Measurements from ENCODE around the gene ATP6V1C2.

Gene ATP6V1C2

DNA sequence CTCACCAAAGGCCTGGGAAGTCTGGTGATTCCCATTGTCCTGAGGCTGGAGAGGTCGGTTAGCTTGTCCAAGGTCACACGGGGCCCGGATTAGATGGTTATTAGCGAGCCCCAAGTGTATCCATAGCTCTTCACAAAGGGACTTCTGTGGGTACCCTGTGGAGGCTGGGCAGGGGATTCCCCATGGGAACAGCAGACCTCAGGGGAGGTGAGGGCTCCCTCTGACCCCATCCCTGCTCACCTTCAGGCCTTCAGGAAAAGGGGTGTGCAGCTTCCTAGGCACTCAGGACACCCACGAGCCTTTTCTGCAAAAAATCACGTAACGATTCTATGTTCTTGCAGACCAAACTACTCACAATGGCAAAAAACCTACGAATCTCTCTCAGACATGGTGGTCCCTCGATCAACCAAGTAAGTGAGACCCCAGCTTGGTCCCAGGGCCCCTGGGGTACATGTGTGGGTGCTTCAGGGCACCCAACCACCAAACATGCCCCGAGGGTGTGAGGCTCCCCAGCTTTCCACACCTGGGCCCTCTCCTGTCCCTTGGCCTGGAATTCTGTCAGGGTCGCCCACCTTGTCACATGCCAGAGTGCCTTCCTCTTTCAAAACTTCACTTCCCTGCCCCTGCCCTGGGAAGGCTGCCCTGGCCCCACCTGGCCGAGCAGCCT is 50.9 kb downstream of the ATP6V1C2 start:
- DNase-seq, result no peak
- Histone ChIP-seq H3K4me3 (ENCODE audit: insufficient read depth in 1 of 2, low read depth in 1 of 2, low read length in 2 of 2) (no peak overlapping the region), H3K23ac (ENCODE audit: low read length in 2 of 2) (no peak overlapping the region), H3K36me3 (ENCODE audit: control insufficient read depth in 1 of 2, insufficient read depth in 2 of 2, low read depth in 1 of 2, low read length in 2 of 2) (peaks cover 4 to 22% of the 10 kb centered on the region in 2 experiments), H3K27ac (ENCODE audit: low read length, poor library complexity, severe bottlenecking) (no peak overlapping the region), H2BK5ac (ENCODE audit: low read depth, low read length, poor library complexity, severe bottlenecking) (no peak overlapping the region), H3K27me3 (ENCODE audit: control insufficient read depth in 1 of 2, insufficient read depth in 1 of 2, low read length in 2 of 2) (peaks cover 10 to 13% of the 10 kb centered on the region in 2 experiments), H2BK12ac (ENCODE audit: low read length in 2 of 2) (no peak overlapping the region), H2AK5ac (ENCODE audit: low read length, severe bottlenecking) (no peak overlapping the region), H3K4me1 (ENCODE audit: control insufficient read depth, insufficient read depth, low read depth, low read length) (peaks cover 5% of the 10 kb centered on the region), H2BK120ac (ENCODE audit: low read depth, low read length) (no peak overlapping the region), H3K4me2 (ENCODE audit: low read length, poor library complexity, severe bottlenecking) (no peak overlapping the region), H3K18ac (ENCODE audit: low read depth in 1 of 2, low read length in 2 of 2) (no peak overlapping the region), H3K79me1 (replicated peaks; ENCODE audit: low read length, poor library complexity, severe bottlenecking) (no peaks in the 10 kb centered on the region), H3K9ac (ENCODE audit: low read length) (no peak overlapping the region), H3K14ac (ENCODE audit: low read length in 2 of 2) (peak overlapping the region in 1 of 2 experiments; percentile 8), H2AFZ (ENCODE audit: low read depth, low read length) (no peak overlapping the region), H4K8ac (ENCODE audit: low read length) (no peak overlapping the region), H3K9me3 (ENCODE audit: control insufficient read depth, low read length) (no peaks in the 10 kb centered on the region), H3K4ac (ENCODE audit: low read depth in 1 of 2, low read length in 2 of 2) (no peak overlapping the region), H2BK15ac (ENCODE audit: low read depth, poor library complexity, severe bottlenecking) (no peak overlapping the region), H4K91ac (ENCODE audit: low read length) (no peak overlapping the region)
- WGBS, result 93% methylated on average over 12 of the region's 12 CpGs

DNA sequence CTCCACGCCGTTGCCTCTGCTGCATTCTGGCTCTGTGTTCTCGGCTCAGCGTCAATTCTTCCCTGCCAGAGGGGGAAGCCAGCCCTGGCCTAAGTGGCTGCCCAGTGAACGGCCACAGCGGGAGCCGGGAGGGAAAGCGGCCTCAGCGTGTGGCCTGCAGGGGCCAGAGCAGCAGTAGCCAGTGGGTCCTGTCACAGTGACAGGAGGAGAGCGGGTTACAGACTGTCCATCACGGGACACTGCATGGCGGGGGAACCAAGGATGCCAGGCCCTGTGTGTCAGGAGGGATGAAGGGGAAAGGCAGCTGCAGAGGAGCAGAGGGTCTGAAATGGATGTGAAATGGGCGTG is 51.4 kb downstream of the ATP6V1C2 start:
- no peak overlapping the region for H2AFZ ChIP-seq (ENCODE audit: low read depth, low read length)
- H3K27me3 ChIP-seq (ENCODE audit: control insufficient read depth in 1 of 2, insufficient read depth in 1 of 2, low read length in 2 of 2), result peaks cover 10 to 13% of the 10 kb centered on the region in 2 experiments
- H3K4ac ChIP-seq (ENCODE audit: low read depth in 1 of 2, low read length in 2 of 2), result no peak overlapping the region
- H3K14ac ChIP-seq (ENCODE audit: low read length in 2 of 2), result peak overlapping the region in 1 of 2 experiments; percentile 8
- DNase-seq, result no peak
- 92% methylated on average over 13 of the region's 13 CpGs for WGBS
- H3K4me2 ChIP-seq (ENCODE audit: low read length, poor library complexity, severe bottlenecking), result no peak overlapping the region
- H3K27ac ChIP-seq (ENCODE audit: low read length, poor library complexity, severe bottlenecking), result no peak overlapping the region
- no peak overlapping the region for H2BK12ac ChIP-seq (ENCODE audit: low read length in 2 of 2)
- H3K4me1 ChIP-seq (ENCODE audit: control insufficient read depth, insufficient read depth, low read depth, low read length), result peaks cover 5% of the 10 kb centered on the region
- no peak overlapping the region for H2BK15ac ChIP-seq (ENCODE audit: low read depth, poor library complexity, severe bottlenecking)
- no peak overlapping the region for H3K4me3 ChIP-seq (ENCODE audit: insufficient read depth in 1 of 2, low read depth in 1 of 2, low read length in 2 of 2)
- H2AK5ac ChIP-seq (ENCODE audit: low read length, severe bottlenecking), result no peak overlapping the region
- H3K9ac ChIP-seq (ENCODE audit: low read length), result no peak overlapping the region
- H3K23ac ChIP-seq (ENCODE audit: low read length in 2 of 2), result no peak overlapping the region
- H3K79me1 ChIP-seq (replicated peaks; ENCODE audit: low read length, poor library complexity, severe bottlenecking), result no peaks in the 10 kb centered on the region
- H2BK120ac ChIP-seq (ENCODE audit: low read depth, low read length), result no peak overlapping the region
- peaks cover 7 to 27% of the 10 kb centered on the region in 2 experiments for H3K36me3 ChIP-seq (ENCODE audit: control insufficient read depth in 1 of 2, insufficient read depth in 2 of 2, low read depth in 1 of 2, low read length in 2 of 2)
- H3K9me3 ChIP-seq (ENCODE audit: control insufficient read depth, low read length), result no peaks in the 10 kb centered on the region
- no peak overlapping the region for H3K18ac ChIP-seq (ENCODE audit: low read depth in 1 of 2, low read length in 2 of 2)
- no peak overlapping the region for H4K91ac ChIP-seq (ENCODE audit: low read length)
- H4K8ac ChIP-seq (ENCODE audit: low read length), result no peak overlapping the region
- no peak overlapping the region for H2BK5ac ChIP-seq (ENCODE audit: low read depth, low read length, poor library complexity, severe bottlenecking)

DNA sequence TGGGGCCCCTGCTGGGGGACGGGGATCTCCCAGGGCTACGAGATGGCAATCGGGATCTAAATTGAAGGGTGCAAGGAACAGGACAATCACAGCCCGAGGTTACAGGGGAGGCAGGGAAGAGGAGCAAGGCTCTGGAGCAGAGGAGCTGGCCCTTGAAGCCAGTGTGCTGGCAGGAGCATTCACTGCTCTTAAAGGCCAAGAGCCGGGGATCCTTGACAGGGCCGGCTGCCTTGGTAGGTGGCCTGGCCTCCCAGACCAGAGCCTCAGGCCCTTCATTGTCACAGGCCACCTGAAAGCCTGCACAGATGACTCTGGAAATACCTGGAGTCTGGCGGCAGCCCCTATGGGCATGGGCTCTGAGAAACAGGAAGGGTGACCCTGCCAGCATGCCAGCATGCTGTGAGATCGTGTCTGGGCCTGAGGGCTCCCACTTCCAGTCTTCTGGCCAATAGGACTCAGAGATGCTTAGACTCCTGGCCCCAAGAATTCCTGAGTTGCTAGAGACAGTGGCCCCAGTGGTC is 52.5 kb downstream of the ATP6V1C2 start:
- H2AK5ac ChIP-seq (ENCODE audit: low read length, severe bottlenecking), result no peak overlapping the region
- no peak overlapping the region for H2AFZ ChIP-seq (ENCODE audit: low read depth, low read length)
- peaks cover 3% of the 10 kb centered on the region for H3K4me1 ChIP-seq (ENCODE audit: control insufficient read depth, insufficient read depth, low read depth, low read length)
- no peak overlapping the region for H2BK12ac ChIP-seq (ENCODE audit: low read length in 2 of 2)
- H3K4me2 ChIP-seq (ENCODE audit: low read length, poor library complexity, severe bottlenecking), result no peak overlapping the region
- peaks cover 10 to 13% of the 10 kb centered on the region in 2 experiments for H3K27me3 ChIP-seq (ENCODE audit: control insufficient read depth in 1 of 2, insufficient read depth in 1 of 2, low read length in 2 of 2)
- no peak overlapping the region for H3K18ac ChIP-seq (ENCODE audit: low read depth in 1 of 2, low read length in 2 of 2)
- no peak overlapping the region for H2BK5ac ChIP-seq (ENCODE audit: low read depth, low read length, poor library complexity, severe bottlenecking)
- no peak overlapping the region for H3K4ac ChIP-seq (ENCODE audit: low read depth in 1 of 2, low read length in 2 of 2)
- H3K79me1 ChIP-seq (replicated peaks; ENCODE audit: low read length, poor library complexity, severe bottlenecking), result peaks cover 5% of the 10 kb centered on the region
- H4K91ac ChIP-seq (ENCODE audit: low read length), result peak overlapping the region; percentile 11
- H3K9ac ChIP-seq (ENCODE audit: low read length), result no peak overlapping the region
- WGBS, result 86% methylated on average over 8 of the region's 8 CpGs
- no peak overlapping the region for H2BK15ac ChIP-seq (ENCODE audit: low read depth, poor library complexity, severe bottlenecking)
- no peak overlapping the region for H3K23ac ChIP-seq (ENCODE audit: low read length in 2 of 2)
- H3K27ac ChIP-seq (ENCODE audit: low read length, poor library complexity, severe bottlenecking), result no peak overlapping the region
- H3K14ac ChIP-seq (ENCODE audit: low read length in 2 of 2), result no peak overlapping the region
- no peaks in the 10 kb centered on the region for H3K9me3 ChIP-seq (ENCODE audit: control insufficient read depth, low read length)
- H2BK120ac ChIP-seq (ENCODE audit: low read depth, low read length), result no peak overlapping the region
- no peak overlapping the region for H4K8ac ChIP-seq (ENCODE audit: low read length)
- peaks cover 10 to 37% of the 10 kb centered on the region in 2 experiments for H3K36me3 ChIP-seq (ENCODE audit: control insufficient read depth in 1 of 2, insufficient read depth in 2 of 2, low read depth in 1 of 2, low read length in 2 of 2)
- H3K4me3 ChIP-seq (ENCODE audit: insufficient read depth in 1 of 2, low read depth in 1 of 2, low read length in 2 of 2), result no peak overlapping the region
- no peak for DNase-seq

DNA sequence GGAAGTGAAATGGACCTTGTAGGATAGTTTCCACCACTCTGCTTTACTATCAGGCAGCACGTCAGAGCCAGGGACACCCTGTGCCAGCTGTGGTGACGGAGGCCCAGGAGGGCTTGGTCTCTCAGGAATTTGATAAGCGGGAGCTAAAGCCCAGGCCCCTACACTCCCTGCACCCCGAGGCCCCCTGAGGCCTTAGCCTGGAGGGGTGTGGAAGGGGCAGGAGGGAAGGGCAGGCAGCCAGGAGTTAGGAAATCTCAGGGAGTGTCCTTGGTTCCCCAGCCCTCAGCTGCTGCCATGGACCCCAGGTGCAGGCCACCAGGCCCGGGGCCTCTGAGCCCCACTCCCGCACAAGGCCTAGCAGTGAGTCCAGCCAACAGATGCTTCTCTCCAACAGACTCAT is 53.0 kb downstream of the ATP6V1C2 start:
- WGBS, result 96% methylated on average over 6 of the region's 6 CpGs
- no peaks in the 10 kb centered on the region for H3K9me3 ChIP-seq (ENCODE audit: control insufficient read depth, low read length)

More for the DNA sequence above, 53.0 kb downstream of the ATP6V1C2 start:
- no peak overlapping the region for H2BK120ac ChIP-seq (ENCODE audit: low read depth, low read length)
- H4K8ac ChIP-seq (ENCODE audit: low read length), result no peak overlapping the region
- H3K27me3 ChIP-seq (ENCODE audit: control insufficient read depth in 1 of 2, insufficient read depth in 1 of 2, low read length in 2 of 2), result peaks cover 10% of the 10 kb centered on the region in 2 experiments
- no peak overlapping the region for H2BK15ac ChIP-seq (ENCODE audit: low read depth, poor library complexity, severe bottlenecking)
- no peak overlapping the region for H3K14ac ChIP-seq (ENCODE audit: low read length in 2 of 2)
- DNase-seq, result no peak
- H3K9ac ChIP-seq (ENCODE audit: low read length), result no peak overlapping the region
- no peak overlapping the region for H3K27ac ChIP-seq (ENCODE audit: low read length, poor library complexity, severe bottlenecking)
- H3K18ac ChIP-seq (ENCODE audit: low read depth in 1 of 2, low read length in 2 of 2), result no peak overlapping the region
- H3K36me3 ChIP-seq (ENCODE audit: control insufficient read depth in 1 of 2, insufficient read depth in 2 of 2, low read depth in 1 of 2, low read length in 2 of 2), result peaks cover 10 to 38% of the 10 kb centered on the region in 2 experiments
- no peak overlapping the region for H2BK5ac ChIP-seq (ENCODE audit: low read depth, low read length, poor library complexity, severe bottlenecking)
- H4K91ac ChIP-seq (ENCODE audit: low read length), result no peak overlapping the region
- H2BK12ac ChIP-seq (ENCODE audit: low read length in 2 of 2), result no peak overlapping the region
- no peak overlapping the region for H2AK5ac ChIP-seq (ENCODE audit: low read length, severe bottlenecking)
- peaks cover 5% of the 10 kb centered on the region for H3K79me1 ChIP-seq (replicated peaks; ENCODE audit: low read length, poor library complexity, severe bottlenecking)
- peaks cover 3% of the 10 kb centered on the region for H3K4me1 ChIP-seq (ENCODE audit: control insufficient read depth, insufficient read depth, low read depth, low read length)
- H3K23ac ChIP-seq (ENCODE audit: low read length in 2 of 2), result no peak overlapping the region
- no peak overlapping the region for H3K4me2 ChIP-seq (ENCODE audit: low read length, poor library complexity, severe bottlenecking)
- H3K4me3 ChIP-seq (ENCODE audit: insufficient read depth in 1 of 2, low read depth in 1 of 2, low read length in 2 of 2), result no peak overlapping the region
- H2AFZ ChIP-seq (ENCODE audit: low read depth, low read length), result no peak overlapping the region
- H3K4ac ChIP-seq (ENCODE audit: low read depth in 1 of 2, low read length in 2 of 2), result no peak overlapping the region
